Thyroid gland (tissue), 4 donors: ENCODE measurements around the gene SCN1B.

Experiments used
- POLR2A ChIP-seq, 2 donors: fragments of 450-650 bp; IDR thresholded peaks; one replicate each; pipeline ENCODE4 v1.6.1; 2017; ENCODE audit warnings: antibody characterized with exemption in 2 of 2, mild to moderate bottlenecking in 2 of 2, moderate library complexity in 1 of 2
- TF ChIP-seq, protein P1 (sequence below), 6 experiments: fragments of 200-600 bp in 3 of 6; fragments of 450-650 bp in 3 of 6; sonication (generic) in 3 of 6; IDR thresholded peaks; one replicate each; pipeline ENCODE4 v1.5.1; 2016 to 2019; ENCODE audit warnings: antibody characterized with exemption in 6 of 6, mild to moderate bottlenecking in 2 of 6, inconsistent platforms in 1 of 6, moderate library complexity in 1 of 6

DNA sequence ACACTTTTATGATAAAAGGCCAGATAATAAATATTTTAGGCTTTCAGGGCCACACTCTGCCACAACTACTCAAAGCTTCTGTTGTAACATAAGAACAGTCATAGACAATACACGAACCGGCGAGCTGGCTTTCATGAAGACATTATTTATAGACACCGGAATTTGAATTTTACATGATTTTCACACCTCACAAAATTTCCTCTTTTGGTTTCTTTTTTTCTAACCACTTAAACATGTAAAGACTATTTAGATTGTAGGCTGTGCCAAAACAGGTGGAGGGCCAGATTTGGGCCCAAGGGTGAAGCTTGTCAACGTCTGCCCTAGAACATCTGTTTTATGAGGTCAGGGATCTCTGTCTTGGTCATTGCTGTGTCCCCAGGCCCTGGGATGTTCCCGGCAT, 55.7 kb downstream of the SCN1B start:
- TF ChIP-seq, protein P1, sequence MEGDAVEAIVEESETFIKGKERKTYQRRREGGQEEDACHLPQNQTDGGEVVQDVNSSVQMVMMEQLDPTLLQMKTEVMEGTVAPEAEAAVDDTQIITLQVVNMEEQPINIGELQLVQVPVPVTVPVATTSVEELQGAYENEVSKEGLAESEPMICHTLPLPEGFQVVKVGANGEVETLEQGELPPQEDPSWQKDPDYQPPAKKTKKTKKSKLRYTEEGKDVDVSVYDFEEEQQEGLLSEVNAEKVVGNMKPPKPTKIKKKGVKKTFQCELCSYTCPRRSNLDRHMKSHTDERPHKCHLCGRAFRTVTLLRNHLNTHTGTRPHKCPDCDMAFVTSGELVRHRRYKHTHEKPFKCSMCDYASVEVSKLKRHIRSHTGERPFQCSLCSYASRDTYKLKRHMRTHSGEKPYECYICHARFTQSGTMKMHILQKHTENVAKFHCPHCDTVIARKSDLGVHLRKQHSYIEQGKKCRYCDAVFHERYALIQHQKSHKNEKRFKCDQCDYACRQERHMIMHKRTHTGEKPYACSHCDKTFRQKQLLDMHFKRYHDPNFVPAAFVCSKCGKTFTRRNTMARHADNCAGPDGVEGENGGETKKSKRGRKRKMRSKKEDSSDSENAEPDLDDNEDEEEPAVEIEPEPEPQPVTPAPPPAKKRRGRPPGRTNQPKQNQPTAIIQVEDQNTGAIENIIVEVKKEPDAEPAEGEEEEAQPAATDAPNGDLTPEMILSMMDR (IDR thresholded peaks at IDR 0.05) = no peak
- TF ChIP-seq POLR2A (IDR thresholded peaks at IDR 0.05) = no peak
